GM21576 (cell line): ENCODE results near the gene TLL1.

Experiments
- ATAC-seq: cut with Tn5 transposase; IDR thresholded peaks from one replicate; pipeline ENCODE4 v1.9.1; 2021; ENCODE audit warnings: mild to moderate bottlenecking, moderate library complexity; ENCODE audit not compliant: unreplicated experiment

The TLL1 gene

GRCh38 chr4:166140951-166141350 lies 267.9 kb downstream of the TLL1 start:
- no peak for ATAC-seq

GRCh38 chr4:166143227-166143626 lies 270.2 kb downstream of the TLL1 start:
- ATAC-seq = no peak

- ATAC-seq = no peak
Measured at GRCh38 chr4:166144607-166145006, 271.6 kb downstream of the TLL1 start.

GRCh38 chr4:166146806-166147540 lies 273.9 kb downstream of the TLL1 start:
- no peak for ATAC-seq
